AG09319 (cell line): ENCODE results near the gene SLC25A30.
"Not testable (repeated sequence)": the region's sequence is repeated elsewhere in the genome, so short reads cannot be mapped to it uniquely, and the experiment has no call there.

Experiments
- DNase-seq: peaks from one replicate; pipeline ENCODE4 v3.0.0-alpha.2; 2010; ENCODE audit warnings: low read depth; ENCODE audit errors: extremely low read depth
- TF ChIP-seq, protein P1 (sequence below): IDR thresholded peaks from 2 replicates; pipeline ENCODE4 v1.5.1; 2011; ENCODE audit warnings: low read depth, mild to moderate bottlenecking, inconsistent platforms, low read length, moderate library complexity

Gene SLC25A30

DNA sequence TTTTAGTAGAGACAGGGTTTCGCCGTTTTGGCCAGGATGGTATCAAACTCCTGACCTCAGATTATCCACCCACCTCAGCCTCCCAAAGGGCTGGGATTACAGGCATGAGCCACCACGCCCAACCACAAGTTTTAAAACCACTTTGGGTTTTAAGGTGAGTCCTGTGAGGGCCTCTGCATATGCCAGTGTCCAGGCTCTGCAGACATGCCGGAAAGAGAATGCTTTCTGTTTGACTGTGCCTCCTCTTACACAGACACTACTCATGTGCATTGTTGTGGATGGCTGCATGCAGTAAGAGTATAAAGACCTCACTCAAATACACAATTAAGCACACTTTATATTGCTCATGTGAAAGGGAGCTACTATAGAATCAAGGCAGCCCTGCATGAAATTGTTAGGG, 20.8 kb upstream of the SLC25A30 start:
- TF ChIP-seq, protein P1, sequence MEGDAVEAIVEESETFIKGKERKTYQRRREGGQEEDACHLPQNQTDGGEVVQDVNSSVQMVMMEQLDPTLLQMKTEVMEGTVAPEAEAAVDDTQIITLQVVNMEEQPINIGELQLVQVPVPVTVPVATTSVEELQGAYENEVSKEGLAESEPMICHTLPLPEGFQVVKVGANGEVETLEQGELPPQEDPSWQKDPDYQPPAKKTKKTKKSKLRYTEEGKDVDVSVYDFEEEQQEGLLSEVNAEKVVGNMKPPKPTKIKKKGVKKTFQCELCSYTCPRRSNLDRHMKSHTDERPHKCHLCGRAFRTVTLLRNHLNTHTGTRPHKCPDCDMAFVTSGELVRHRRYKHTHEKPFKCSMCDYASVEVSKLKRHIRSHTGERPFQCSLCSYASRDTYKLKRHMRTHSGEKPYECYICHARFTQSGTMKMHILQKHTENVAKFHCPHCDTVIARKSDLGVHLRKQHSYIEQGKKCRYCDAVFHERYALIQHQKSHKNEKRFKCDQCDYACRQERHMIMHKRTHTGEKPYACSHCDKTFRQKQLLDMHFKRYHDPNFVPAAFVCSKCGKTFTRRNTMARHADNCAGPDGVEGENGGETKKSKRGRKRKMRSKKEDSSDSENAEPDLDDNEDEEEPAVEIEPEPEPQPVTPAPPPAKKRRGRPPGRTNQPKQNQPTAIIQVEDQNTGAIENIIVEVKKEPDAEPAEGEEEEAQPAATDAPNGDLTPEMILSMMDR, result no peak
- DNase-seq, result no peak

DNA sequence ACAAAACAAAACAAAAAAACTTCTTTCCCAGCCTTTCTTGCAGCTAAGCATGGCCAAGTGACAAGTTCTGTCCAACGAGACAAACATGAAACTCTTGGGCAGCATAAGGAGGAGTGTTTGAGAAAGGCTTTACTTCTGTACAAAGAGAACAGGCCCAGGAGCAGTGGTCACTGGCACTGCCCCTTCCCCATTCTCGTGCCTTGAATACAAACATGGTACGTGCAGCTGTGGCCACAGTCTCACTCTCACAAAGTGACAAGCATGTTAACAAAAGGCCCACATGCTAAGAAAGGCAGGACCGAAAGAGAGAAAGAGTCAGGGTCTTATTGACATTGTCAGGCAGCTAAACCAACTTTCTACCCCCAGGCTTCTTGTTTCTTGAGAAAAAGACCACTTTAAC, 19.8 kb upstream of the SLC25A30 start:
- TF ChIP-seq, protein P1, result no peak
- no peak for DNase-seq

DNA sequence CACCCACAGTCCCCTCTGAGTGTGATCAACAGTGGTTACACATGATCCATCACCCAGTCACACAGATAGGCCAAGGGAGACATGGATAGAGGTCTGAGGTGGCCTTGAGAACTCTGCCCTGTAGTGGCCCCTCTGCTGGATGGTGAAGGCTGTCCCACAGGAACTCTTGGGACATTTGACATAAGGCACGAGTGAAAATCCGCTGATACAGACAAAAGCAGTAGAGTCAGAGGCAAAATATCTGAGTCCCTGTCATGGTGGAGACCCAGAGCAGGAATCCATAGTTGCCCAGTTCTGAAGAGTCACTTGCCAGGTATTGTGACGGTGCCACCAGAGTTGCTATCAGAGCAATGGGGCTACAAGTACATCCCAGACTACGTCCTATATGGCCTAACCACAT, 18.8 kb upstream of the SLC25A30 start:
- no peak for DNase-seq
- TF ChIP-seq, protein P1, result no peak

DNA sequence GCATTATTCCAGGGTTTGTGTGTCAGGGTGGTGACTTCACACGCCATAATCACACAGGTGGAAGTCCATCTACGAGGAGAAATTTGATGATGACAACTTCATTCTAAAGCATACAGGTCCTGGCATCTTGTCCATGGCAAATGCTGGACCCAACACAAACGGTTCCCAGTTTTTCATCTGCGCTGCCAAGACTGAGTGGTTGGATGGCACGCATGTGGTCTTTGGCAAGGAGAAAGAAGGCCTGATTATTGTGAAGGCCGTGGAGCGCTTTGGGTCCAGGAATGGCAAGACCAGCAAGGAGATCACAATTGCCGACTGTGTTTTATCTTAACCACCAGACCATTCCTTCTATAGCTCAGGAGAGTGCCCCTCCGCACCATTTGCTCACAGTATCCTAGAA, 18.2 kb upstream of the SLC25A30 start:
- TF ChIP-seq, protein P1, result no peak
- DNase-seq, result no peak

DNA sequence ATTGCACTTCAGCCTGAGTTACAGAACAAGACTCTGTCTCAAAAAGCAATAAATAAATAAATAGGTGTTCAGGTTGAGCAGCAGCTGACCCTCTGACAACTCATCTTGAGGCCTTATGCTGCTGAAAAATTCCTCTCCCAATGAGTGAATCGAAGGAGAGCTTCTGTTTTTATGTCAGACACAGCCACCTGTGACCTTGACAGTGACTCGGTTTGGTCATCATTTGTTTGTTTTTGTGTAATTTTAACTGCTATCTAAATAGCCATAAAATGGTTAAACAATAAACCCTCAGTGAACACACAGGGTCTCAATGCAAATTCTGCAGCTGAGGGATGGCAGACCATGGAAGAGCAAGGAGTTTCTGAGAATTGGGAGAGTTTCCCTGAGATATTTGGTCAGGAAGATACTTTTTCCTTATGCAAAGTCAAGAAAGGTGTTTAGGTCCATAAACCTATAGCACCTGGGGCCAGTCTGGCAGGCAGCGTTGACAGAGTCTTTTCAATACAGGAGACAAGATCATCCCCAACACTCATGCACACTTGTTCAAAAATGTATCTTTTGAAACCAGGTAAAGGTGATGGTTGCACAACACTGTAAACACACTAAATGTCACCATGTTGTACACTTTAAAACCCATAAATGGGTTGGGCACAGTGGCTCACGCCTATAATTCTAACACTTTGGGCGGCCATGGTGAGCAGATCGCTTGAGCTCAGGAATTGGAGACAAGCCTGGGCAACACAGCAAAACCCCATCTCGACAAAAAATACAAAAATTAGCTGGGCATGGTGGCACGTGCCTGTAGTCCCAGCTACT, 16.6 kb upstream of the SLC25A30 start:
- TF ChIP-seq, protein P1, result no peak
- no peak for DNase-seq

DNA sequence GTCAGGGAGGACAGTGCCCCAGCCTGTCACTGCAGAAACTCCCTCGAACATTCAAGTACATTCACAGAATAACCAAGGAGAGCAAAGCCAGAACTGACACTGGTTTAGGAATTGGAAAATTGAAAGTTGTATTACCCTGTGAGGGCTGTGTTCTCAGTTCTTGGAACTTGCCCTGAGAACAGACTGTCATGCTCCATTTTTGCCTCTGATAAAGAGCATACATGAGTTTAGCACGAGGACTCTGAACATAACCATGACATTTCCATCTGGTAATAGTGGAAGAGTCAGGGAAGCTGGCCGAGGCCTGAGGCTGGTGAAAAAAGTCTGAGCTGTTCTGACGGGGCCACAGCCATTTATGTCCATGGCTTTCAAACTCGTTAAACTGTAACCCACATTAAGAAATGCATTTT, 15.2 kb upstream of the SLC25A30 start:
- TF ChIP-seq, protein P1, result no peak
- no peak for DNase-seq

DNA sequence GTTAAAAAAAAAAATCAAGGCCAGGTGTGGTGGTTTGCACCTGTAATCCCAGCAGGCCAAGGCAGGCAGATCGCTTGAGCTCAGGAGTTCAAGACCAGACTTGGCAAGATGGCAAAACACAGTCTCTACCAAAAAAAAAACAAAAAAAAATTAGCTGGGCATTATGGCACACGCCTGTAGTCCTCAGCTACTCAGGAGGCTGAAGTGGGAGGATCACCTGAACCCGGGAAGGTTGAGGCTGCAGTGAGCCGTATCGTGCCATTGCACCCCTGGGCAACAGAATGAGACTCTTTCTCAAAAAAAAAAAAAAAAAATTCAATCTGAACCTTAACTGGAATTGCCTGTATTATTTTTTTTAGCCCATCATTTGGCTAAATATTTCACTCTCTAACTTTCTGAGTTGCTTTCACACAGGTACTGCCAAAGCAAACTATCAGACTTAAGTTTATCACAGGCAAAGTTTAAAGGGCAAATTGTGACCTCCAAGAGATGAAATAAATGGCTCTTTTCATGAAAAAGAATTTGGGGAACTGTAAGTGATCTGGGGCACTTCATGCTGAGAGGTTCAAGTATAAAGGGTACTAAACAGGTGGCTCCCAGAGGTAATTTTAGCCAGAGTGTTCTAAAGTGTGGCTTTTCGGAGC, 14.7 kb upstream of the SLC25A30 start:
- no peak for DNase-seq
- TF ChIP-seq, protein P1, result no peak

DNA sequence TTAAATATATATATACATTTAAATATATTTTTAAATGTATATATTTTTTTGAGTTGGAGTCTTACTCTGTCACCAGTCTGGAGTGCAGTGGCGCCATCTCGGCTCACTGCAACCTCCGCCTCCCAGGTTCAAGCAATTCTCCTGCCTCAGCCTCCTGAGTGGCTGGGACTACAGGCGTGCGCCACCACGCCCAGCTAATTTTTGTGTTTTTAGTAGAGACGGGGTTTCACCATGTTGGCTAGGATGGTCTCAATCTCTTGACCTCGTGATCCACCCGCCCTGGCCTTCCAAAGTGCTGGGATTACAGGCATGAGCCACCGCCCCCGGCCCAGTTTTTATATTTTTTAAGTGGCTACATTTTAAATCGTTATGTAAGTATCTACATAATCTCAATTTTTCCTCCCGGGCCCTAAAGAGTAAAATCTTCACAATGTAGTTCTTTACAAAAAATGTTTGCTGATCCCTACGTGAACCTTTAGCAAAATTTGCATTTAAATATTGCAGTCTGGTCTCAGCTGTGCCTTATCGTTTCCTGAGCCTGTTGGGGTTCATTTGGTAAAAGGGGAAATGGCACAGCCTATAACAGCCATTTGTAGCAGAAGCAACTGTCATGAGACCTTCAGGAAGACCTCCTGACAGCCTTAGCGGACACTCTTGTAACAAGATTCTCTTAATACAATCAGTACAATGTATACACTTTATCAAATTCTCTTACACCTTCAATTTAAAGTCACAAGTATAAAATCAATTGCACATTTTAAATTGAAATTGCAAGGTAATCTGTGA, 8.1 kb upstream of the SLC25A30 start:
- DNase-seq, result not testable (repeated sequence)
